Measurements from ENCODE around the gene KIFC3.

- TF ChIP-seq POLR2A (IDR thresholded peaks at IDR 0.05) (no peak), EP300 (IDR thresholded peaks at IDR 0.05) (no peak)
- TF ChIP-seq, protein P1, sequence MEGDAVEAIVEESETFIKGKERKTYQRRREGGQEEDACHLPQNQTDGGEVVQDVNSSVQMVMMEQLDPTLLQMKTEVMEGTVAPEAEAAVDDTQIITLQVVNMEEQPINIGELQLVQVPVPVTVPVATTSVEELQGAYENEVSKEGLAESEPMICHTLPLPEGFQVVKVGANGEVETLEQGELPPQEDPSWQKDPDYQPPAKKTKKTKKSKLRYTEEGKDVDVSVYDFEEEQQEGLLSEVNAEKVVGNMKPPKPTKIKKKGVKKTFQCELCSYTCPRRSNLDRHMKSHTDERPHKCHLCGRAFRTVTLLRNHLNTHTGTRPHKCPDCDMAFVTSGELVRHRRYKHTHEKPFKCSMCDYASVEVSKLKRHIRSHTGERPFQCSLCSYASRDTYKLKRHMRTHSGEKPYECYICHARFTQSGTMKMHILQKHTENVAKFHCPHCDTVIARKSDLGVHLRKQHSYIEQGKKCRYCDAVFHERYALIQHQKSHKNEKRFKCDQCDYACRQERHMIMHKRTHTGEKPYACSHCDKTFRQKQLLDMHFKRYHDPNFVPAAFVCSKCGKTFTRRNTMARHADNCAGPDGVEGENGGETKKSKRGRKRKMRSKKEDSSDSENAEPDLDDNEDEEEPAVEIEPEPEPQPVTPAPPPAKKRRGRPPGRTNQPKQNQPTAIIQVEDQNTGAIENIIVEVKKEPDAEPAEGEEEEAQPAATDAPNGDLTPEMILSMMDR (IDR thresholded peaks at IDR 0.05): no peak
Measured at GRCh38 chr16:57755726-57756423, 46.4 kb downstream of the KIFC3 start.
